Epithelial cell of proximal tubule (primary cell): Measurements from ENCODE around the gene HACD3. TPM values are rescaled to one million over a fixed set of nuclear protein-coding genes. Genes with fewer than 3 reads are reported as not detected.
A peak's percentile ranks its signal among the peaks of the same experiment; 100 is the strongest.

Source experiments
- DNase-seq: peaks from one replicate; pipeline ENCODE4 v3.0.0-alpha.2; 2011; ENCODE audit warnings: low read depth
- H3K4me3 ChIP-seq: 2 replicates; pipeline ENCODE4 v1.5.1; 2011; ENCODE audit warnings: low read depth, mild to moderate bottlenecking, low read length
- total RNA-seq: library from RNA; depleted of rRNA; stranded (reverse); fragments of >200 nt; gene quantifications from 2 replicates; pipeline ENCODE4 v1.2.3, GENCODE V29; 2015
- TF ChIP-seq, protein P1 (sequence below): conservative IDR thresholded peaks from 2 replicates; pipeline ENCODE4 v1.5.1; 2012; ENCODE audit warnings: low read depth, mild to moderate bottlenecking, low read length

Gene HACD3
- total RNA-seq, 1 donor from 2014 or later: 127 TPM

DNA sequence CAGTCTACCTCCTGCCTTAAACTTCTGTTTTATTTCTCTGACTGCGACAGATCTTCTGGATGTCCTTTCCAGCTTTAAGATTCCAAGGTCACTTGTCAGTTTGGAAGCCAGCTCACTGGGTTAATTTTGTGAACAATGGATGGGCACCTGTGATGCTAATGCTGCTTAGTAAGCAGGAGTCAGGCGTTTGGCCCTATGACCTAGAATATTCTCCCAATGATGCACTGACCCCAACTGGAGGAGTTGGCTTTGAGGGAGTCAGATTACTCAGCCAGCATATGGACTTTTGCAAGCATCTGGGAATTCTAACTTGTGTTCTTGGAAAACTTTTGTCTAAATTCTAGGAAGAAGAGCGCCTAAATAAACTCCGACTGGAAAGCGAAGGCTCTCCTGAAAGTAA lies 28.1 kb downstream of the HACD3 start:
- no peak overlapping the region for H3K4me3 ChIP-seq
- DNase-seq: no peak
- TF ChIP-seq, protein P1, sequence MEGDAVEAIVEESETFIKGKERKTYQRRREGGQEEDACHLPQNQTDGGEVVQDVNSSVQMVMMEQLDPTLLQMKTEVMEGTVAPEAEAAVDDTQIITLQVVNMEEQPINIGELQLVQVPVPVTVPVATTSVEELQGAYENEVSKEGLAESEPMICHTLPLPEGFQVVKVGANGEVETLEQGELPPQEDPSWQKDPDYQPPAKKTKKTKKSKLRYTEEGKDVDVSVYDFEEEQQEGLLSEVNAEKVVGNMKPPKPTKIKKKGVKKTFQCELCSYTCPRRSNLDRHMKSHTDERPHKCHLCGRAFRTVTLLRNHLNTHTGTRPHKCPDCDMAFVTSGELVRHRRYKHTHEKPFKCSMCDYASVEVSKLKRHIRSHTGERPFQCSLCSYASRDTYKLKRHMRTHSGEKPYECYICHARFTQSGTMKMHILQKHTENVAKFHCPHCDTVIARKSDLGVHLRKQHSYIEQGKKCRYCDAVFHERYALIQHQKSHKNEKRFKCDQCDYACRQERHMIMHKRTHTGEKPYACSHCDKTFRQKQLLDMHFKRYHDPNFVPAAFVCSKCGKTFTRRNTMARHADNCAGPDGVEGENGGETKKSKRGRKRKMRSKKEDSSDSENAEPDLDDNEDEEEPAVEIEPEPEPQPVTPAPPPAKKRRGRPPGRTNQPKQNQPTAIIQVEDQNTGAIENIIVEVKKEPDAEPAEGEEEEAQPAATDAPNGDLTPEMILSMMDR: no peak

DNA sequence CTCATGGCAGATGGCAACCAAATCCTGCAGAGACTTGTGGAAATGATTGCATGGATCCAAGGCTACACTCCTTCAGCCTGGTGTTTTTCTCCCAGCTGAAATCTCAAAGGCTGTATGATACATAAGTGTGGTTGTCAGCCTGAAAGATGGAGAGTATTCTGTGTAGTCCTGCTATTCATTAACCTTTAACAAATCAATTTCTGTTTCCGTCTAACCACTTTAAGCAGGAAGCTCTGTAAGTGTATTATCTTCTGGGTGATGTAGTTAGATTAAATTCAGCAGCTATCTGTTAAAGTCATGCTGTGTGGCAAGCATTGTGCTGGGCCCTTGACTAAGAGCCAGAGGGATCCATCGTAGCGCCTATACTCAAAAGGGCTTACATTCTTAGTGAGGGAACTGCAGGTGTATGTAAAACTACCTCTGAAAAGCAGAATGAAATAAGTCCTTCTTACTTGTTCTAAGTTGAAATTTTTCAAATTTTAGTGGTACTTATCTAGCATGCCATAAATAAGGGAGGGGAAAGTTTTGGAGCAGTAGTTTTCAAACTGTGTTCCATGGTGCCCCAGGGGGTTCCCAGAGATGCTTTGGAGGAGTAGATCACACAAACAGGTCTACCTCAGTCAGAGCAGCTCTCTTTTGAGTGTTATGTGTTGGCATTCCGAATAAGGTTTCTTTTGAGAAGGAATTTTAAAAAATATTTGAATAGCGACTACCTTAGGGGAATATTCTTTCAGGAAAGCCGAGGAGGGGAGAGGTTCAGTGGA lies 28.9 kb downstream of the HACD3 start:
- H3K4me3 ChIP-seq: no peak overlapping the region
- DNase-seq: no peak
- TF ChIP-seq, protein P1: no peak

DNA sequence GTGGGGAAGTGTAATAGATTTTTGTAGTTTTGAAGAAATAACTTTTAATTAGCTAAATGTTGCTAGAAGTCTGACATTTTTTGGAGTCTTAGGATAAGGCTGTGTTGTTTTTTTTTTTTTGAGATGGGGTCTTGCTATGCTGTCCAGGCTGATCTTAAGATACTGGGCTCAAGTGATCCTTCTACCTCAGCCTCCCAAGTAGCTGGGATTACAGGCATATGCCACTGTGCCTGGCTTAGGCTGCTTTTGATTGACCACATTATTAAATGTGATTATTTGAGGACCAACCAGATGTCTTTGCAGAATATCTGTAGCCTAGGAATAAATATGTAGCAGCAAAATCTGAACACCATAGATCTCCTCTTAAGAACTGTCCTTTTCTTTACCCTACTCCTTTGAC lies 29.7 kb downstream of the HACD3 start:
- no peak overlapping the region for H3K4me3 ChIP-seq
- TF ChIP-seq, protein P1: no peak
- no peak for DNase-seq

DNA sequence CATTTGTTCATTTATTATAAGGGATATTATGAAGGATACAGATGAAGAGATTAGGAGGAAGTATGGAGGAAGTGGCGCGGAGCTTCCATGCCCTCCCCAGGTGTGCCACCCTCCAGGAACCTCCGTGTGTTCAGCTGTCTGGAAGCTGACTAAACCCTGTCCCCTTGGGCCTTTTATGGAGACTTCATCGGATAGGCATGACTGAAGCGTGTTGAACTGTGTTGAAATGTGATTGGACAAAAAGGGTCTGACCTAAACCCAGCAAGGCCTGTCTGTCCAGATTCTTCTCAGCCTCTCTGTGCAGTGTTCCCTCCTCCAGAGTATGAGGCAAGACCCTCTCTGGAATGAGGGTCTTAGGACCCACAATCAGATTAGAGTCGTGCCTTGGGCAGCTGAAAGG lies 31.7 kb downstream of the HACD3 start:
- TF ChIP-seq, protein P1: no peak
- no peak for DNase-seq
- H3K4me3 ChIP-seq: no peak overlapping the region

DNA sequence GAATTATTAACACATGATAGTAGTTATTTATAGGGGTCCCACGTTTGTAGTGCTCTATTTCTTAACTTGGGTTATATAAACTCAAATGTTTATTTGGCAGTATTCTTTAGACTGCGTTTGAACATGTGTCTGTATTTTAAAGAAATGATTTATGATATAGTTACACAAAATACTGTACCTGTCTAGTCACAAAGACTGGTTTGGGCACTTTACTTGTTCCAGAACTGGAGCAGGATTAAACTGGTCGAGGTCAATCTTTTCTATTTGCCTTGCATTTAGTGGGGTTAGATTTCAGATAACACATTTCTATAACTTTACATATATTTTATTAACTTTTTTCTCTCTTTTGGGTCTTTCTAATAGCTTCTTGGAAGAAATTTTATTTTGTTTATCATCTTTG lies 39.5 kb downstream of the HACD3 start:
- TF ChIP-seq, protein P1: no peak

DNA sequence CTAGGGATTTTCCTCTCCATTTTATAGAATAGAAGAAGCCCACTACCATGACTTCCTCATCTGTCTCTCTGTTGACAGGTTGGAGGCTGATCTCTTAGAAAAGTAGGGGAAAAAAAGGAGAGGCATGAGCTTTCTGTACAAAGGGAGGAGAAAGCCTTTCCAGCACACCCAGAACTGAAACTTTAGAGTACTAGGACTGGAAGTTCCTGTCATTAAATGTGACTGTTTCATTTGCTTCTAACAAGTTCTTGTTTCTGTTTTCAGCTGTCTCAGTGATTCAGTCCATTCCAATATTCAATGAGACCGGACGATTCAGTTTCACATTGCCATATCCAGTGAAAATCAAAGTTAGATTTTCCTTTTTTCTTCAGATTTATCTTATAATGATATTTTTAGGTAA lies 41.7 kb downstream of the HACD3 start:
- no peak for DNase-seq
- H3K4me3 ChIP-seq: no peak overlapping the region
- TF ChIP-seq, protein P1: no peak

More for the DNA sequence above, 39.5 kb downstream of the HACD3 start:
- DNase-seq: no peak
- no peak overlapping the region for H3K4me3 ChIP-seq

DNA sequence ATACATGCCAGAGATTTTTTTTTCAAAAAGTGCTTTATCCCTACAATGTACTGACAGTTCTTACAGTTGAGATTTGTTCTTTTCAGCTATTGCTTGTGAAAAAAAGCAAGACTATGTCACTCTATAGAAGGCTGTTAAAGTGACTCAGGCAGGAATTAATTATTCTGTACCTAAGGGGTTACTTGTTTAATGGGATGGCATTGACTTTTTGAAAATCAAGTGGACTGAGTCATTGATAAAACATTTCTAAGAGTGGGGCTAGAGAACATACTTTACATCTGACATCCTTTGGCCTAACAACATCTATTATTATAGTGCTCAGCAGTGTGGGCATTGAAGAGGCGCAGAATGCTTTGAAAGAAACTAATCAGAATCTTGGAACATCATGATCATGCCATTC lies 46.4 kb downstream of the HACD3 start:
- peak; percentile 45 for DNase-seq
- TF ChIP-seq, protein P1: no peak
- no peak overlapping the region for H3K4me3 ChIP-seq
